Mesenchymal stem cell (in vitro differentiated cells and primary cell): ENCODE results near the gene UGGT2.

Source experiments
- DNase-seq: peaks from one replicate; pipeline ENCODE4 v3.0.0-alpha.2; 2013
- H2AFZ ChIP-seq: one replicate; pipeline ENCODE4 v1.6.1; 2013; ENCODE audit warnings: low read depth, mild to moderate bottlenecking, control low read depth, inconsistent platforms, low read length, moderate library complexity
- H2AK5ac ChIP-seq: 2 replicates; pipeline ENCODE4 v1.6.1; 2013; ENCODE audit warnings: low read length, moderate library complexity, mild to moderate bottlenecking, inconsistent platforms; ENCODE audit not compliant: severe bottlenecking
- H2BK120ac ChIP-seq: one replicate; pipeline ENCODE4 v1.6.1; 2013; ENCODE audit warnings: low read depth, mild to moderate bottlenecking, inconsistent platforms, low read length, moderate library complexity
- H2BK12ac ChIP-seq, 2 experiments: one replicate each; pipeline ENCODE4 v1.6.1; 2013; ENCODE audit warnings: inconsistent platforms in 2 of 2, low read length in 2 of 2, mild to moderate bottlenecking in 2 of 2, moderate library complexity in 2 of 2, control low read depth in 1 of 2
- H2BK15ac ChIP-seq: one replicate; pipeline ENCODE4 v1.6.1; 2013; ENCODE audit warnings: mild to moderate bottlenecking, low read depth, inconsistent platforms; ENCODE audit not compliant: poor library complexity, severe bottlenecking
- H2BK5ac ChIP-seq: 2 replicates; pipeline ENCODE4 v1.6.1; 2013; ENCODE audit warnings: low read depth, mild to moderate bottlenecking, low read length, control low read depth, inconsistent platforms; ENCODE audit not compliant: poor library complexity, severe bottlenecking
- H3K14ac ChIP-seq, 2 experiments: one replicate each; pipeline ENCODE4 v1.6.1; 2013; ENCODE audit warnings: inconsistent platforms in 2 of 2, low read length in 2 of 2, control low read depth in 1 of 2, mild to moderate bottlenecking in 1 of 2, moderate library complexity in 1 of 2
- H3K18ac ChIP-seq, 2 experiments: one replicate each; pipeline ENCODE4 v1.6.1; 2013; ENCODE audit warnings: inconsistent platforms in 2 of 2, low read length in 2 of 2, control low read depth in 1 of 2, low read depth in 1 of 2, mild to moderate bottlenecking in 1 of 2
- H3K23ac ChIP-seq, 2 experiments: one replicate each; pipeline ENCODE4 v1.6.1; 2013; ENCODE audit warnings: inconsistent platforms in 2 of 2, low read length in 2 of 2, mild to moderate bottlenecking in 2 of 2, moderate library complexity in 2 of 2, control low read depth in 1 of 2
- H3K27ac ChIP-seq: 2 replicates; pipeline ENCODE4 v1.5.1; 2013; ENCODE audit warnings: mild to moderate bottlenecking, moderate library complexity, low read length, control low read depth, inconsistent platforms; ENCODE audit not compliant: poor library complexity, severe bottlenecking
- H3K27me3 ChIP-seq, 2 experiments: 2 replicates each; pipeline versions ENCODE4 v1.6.1 to v1.7.0; 2013; ENCODE audit warnings: low read length in 2 of 2, mild to moderate bottlenecking in 2 of 2, moderate library complexity in 2 of 2, control low read depth in 1 of 2, inconsistent platforms in 1 of 2; ENCODE audit not compliant: control insufficient read depth in 1 of 2, insufficient read depth in 1 of 2
- H3K36me3 ChIP-seq, 2 experiments: 2 replicates each; pipeline versions ENCODE4 v1.6.1 to v1.7.0; 2013; ENCODE audit warnings: low read length in 2 of 2, control low read depth in 1 of 2, inconsistent platforms in 1 of 2, low read depth in 1 of 2, mild to moderate bottlenecking in 1 of 2; ENCODE audit not compliant: insufficient read depth in 2 of 2, control insufficient read depth in 1 of 2
- H3K4ac ChIP-seq, 2 experiments: one replicate each; pipeline ENCODE4 v1.6.1; 2013; ENCODE audit warnings: inconsistent platforms in 2 of 2, low read length in 2 of 2, mild to moderate bottlenecking in 2 of 2, moderate library complexity in 2 of 2, control low read depth in 1 of 2, low read depth in 1 of 2
- H3K4me1 ChIP-seq: 2 replicates; pipeline ENCODE4 v1.6.1; 2013; ENCODE audit warnings: low read depth, low read length, control low read depth; ENCODE audit not compliant: control insufficient read depth, insufficient read depth
- H3K4me2 ChIP-seq: 2 replicates; pipeline ENCODE4 v1.6.1; 2013; ENCODE audit warnings: low read length, mild to moderate bottlenecking, inconsistent platforms; ENCODE audit not compliant: poor library complexity, severe bottlenecking
- H3K4me3 ChIP-seq, 2 experiments: 2 replicates each; pipeline versions ENCODE4 v1.5.1 to v1.7.0; 2013; ENCODE audit warnings: low read length in 2 of 2, mild to moderate bottlenecking in 2 of 2, control low read depth in 1 of 2, low read depth in 1 of 2; ENCODE audit not compliant: insufficient read depth in 1 of 2
- H3K79me1 ChIP-seq: replicated peaks from 2 replicates; pipeline ENCODE4 v1.6.1; 2013; ENCODE audit warnings: mild to moderate bottlenecking, control low read depth, low read length, inconsistent platforms; ENCODE audit not compliant: poor library complexity, severe bottlenecking
- H3K9ac ChIP-seq: 2 replicates; pipeline ENCODE4 v1.7.0; 2013; ENCODE audit warnings: mild to moderate bottlenecking, low read length, moderate library complexity
- H3K9me3 ChIP-seq: 2 replicates; pipeline ENCODE4 v1.7.0; 2013; ENCODE audit warnings: mild to moderate bottlenecking, low read length; ENCODE audit not compliant: control insufficient read depth
- H4K8ac ChIP-seq: one replicate; pipeline ENCODE4 v1.6.1; 2013; ENCODE audit warnings: inconsistent platforms, mild to moderate bottlenecking, low read length, moderate library complexity
- H4K91ac ChIP-seq: one replicate; pipeline ENCODE4 v1.6.1; 2013; ENCODE audit warnings: mild to moderate bottlenecking, low read length, inconsistent platforms
- WGBS: methylation state at CpG from one replicate; pipeline ENCODE4 v1.1.7; 2013; ENCODE audit warnings: mixed read lengths; 5-methylcytosine and 5-hydroxymethylcytosine counted together

Gene UGGT2

GRCh38 chr13:95954266-95954665, 98.9 kb downstream of the UGGT2 start:
- no peaks in the 10 kb centered on the region for H3K4me1 ChIP-seq
- H3K18ac ChIP-seq: no peak overlapping the region
- H3K23ac ChIP-seq: no peak overlapping the region
- no peak overlapping the region for H3K4ac ChIP-seq
- H3K4me3 ChIP-seq: no peak overlapping the region
- H3K27me3 ChIP-seq: no peaks in the 10 kb centered on the region
- no peak for DNase-seq
- H2BK5ac ChIP-seq: no peak overlapping the region
- no peak overlapping the region for H4K91ac ChIP-seq
- H2AK5ac ChIP-seq: no peak overlapping the region
- H2BK120ac ChIP-seq: no peak overlapping the region
- no peak overlapping the region for H3K9ac ChIP-seq
- no peak overlapping the region for H3K4me2 ChIP-seq
- H3K27ac ChIP-seq: no peak overlapping the region
- H2BK12ac ChIP-seq: no peak overlapping the region
- H3K36me3 ChIP-seq: peaks cover 3 to 12% of the 10 kb centered on the region in 2 experiments
- H4K8ac ChIP-seq: no peak overlapping the region
- no peak overlapping the region for H2BK15ac ChIP-seq
- H2AFZ ChIP-seq: no peak overlapping the region
- H3K79me1 ChIP-seq: peaks cover 8% of the 10 kb centered on the region
- H3K14ac ChIP-seq: no peak overlapping the region
- no peaks in the 10 kb centered on the region for H3K9me3 ChIP-seq

- no peak overlapping the region for H2BK5ac ChIP-seq
- H3K4me2 ChIP-seq: no peak overlapping the region
- no peak overlapping the region for H2AK5ac ChIP-seq
- H3K9ac ChIP-seq: no peak overlapping the region
- no peak overlapping the region for H2AFZ ChIP-seq
- H2BK120ac ChIP-seq: no peak overlapping the region
- no peak overlapping the region for H2BK15ac ChIP-seq
- no peak overlapping the region for H3K23ac ChIP-seq
- no peak overlapping the region for H3K4ac ChIP-seq
- H3K36me3 ChIP-seq: peaks cover 3 to 29% of the 10 kb centered on the region in 2 experiments
- H3K14ac ChIP-seq: no peak overlapping the region
- no peak overlapping the region for H2BK12ac ChIP-seq
- H3K18ac ChIP-seq: no peak overlapping the region
- no peak overlapping the region for H3K27ac ChIP-seq
- no peak overlapping the region for H4K8ac ChIP-seq
- H3K27me3 ChIP-seq: no peaks in the 10 kb centered on the region
- H3K4me3 ChIP-seq: no peak overlapping the region
- H3K79me1 ChIP-seq: no peaks in the 10 kb centered on the region
- H3K9me3 ChIP-seq: no peaks in the 10 kb centered on the region
- no peaks in the 10 kb centered on the region for H3K4me1 ChIP-seq
- DNase-seq: no peak
- no peak overlapping the region for H4K91ac ChIP-seq
- WGBS: no CpG with 5 or more reads among the region's 1 CpG
These were observed 103.1 kb downstream of the UGGT2 start for GRCh38 chr13:95950103-95950502.

GRCh38 chr13:95948656-95949055, 104.5 kb downstream of the UGGT2 start:
- H3K79me1 ChIP-seq: no peaks in the 10 kb centered on the region
- no peak overlapping the region for H2BK120ac ChIP-seq
- H3K9ac ChIP-seq: no peak overlapping the region
- no peak overlapping the region for H3K27ac ChIP-seq
- WGBS: 94% methylated on average over 1 of the region's 2 CpGs
- no peak overlapping the region for H3K14ac ChIP-seq
- H3K4ac ChIP-seq: no peak overlapping the region
- H3K4me2 ChIP-seq: no peak overlapping the region
- H4K91ac ChIP-seq: no peak overlapping the region
- no peaks in the 10 kb centered on the region for H3K27me3 ChIP-seq
- H2BK5ac ChIP-seq: no peak overlapping the region
- H3K4me1 ChIP-seq: no peaks in the 10 kb centered on the region
- DNase-seq: no peak
- no peak overlapping the region for H2AFZ ChIP-seq
- H2BK12ac ChIP-seq: no peak overlapping the region
- H3K36me3 ChIP-seq: peaks cover 3 to 31% of the 10 kb centered on the region in 2 experiments
- no peak overlapping the region for H2BK15ac ChIP-seq
- no peak overlapping the region for H2AK5ac ChIP-seq
- H3K18ac ChIP-seq: no peak overlapping the region
- no peak overlapping the region for H3K4me3 ChIP-seq
- no peak overlapping the region for H4K8ac ChIP-seq
- H3K23ac ChIP-seq: no peak overlapping the region
- H3K9me3 ChIP-seq: no peaks in the 10 kb centered on the region

GRCh38 chr13:95937714-95938320, 115.4 kb downstream of the UGGT2 start:
- Histone ChIP-seq H4K8ac (no peak overlapping the region), H2AK5ac (no peak overlapping the region), H2AFZ (no peak overlapping the region), H3K27ac (no peak overlapping the region), H3K27me3 (no peaks in the 10 kb centered on the region), H3K4me3 (no peak overlapping the region), H3K9me3 (peaks cover 15% of the 10 kb centered on the region), H4K91ac (no peak overlapping the region), H3K4me2 (no peak overlapping the region), H2BK15ac (no peak overlapping the region), H3K4me1 (no peaks in the 10 kb centered on the region), H3K4ac (no peak overlapping the region), H2BK5ac (no peak overlapping the region), H3K9ac (no peak overlapping the region), H2BK120ac (no peak overlapping the region), H3K23ac (no peak overlapping the region), H3K14ac (no peak overlapping the region), H2BK12ac (no peak overlapping the region), H3K79me1 (no peaks in the 10 kb centered on the region), H3K18ac (no peak overlapping the region), H3K36me3 (peaks cover 7 to 68% of the 10 kb centered on the region in 2 experiments)
- 86% methylated on average over 1 of the region's 4 CpGs for WGBS
- no peak for DNase-seq
